ENCODE measurements around the gene BLACAT1.
A peak's percentile ranks its signal among the peaks of the same experiment; 100 is the strongest.
"Not testable (repeated sequence)": the region's sequence is repeated elsewhere in the genome, so short reads cannot be mapped to it uniquely, and the experiment has no call there.

Gene BLACAT1

DNA sequence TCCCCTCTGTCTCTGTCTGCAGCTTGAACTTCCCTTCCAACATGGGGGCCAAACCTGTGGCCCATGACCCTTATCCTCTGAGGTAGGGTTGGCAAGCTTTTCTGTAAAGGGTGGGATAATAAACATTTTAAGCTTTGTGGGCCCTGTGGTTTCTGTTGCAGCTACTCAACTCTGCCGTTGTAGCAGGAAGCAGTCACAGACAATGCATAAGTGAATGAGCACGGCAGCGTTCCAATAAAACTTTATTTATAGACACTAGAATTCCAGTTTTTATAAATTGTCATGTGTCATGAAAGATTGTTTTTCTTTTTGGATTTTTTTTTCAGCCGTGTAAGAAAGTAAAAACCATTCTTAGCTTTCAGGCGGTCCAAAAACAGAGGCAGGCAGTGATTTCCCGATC is 30.4 kb upstream of the BLACAT1 start:
- Histone ChIP-seq H3K27me3 (ENCODE audit: insufficient read depth, poor library complexity, severe bottlenecking) (peaks cover 15% of the 10 kb centered on the region), H3K4me3 (replicated peaks; ENCODE audit: insufficient read depth, low read length) (no peak overlapping the region), H3K27ac (replicated peaks) (no peak overlapping the region)
- no peak for DNase-seq (ENCODE audit: low read depth in 1 of 2, low spot score in 1 of 2)
- TF ChIP-seq GABPA (IDR thresholded peaks at IDR 0.05; ENCODE audit: low read depth) (no peak), SPI1 (IDR thresholded peaks at IDR 0.05; ENCODE audit: borderline replicate concordance, low read depth) (no peak), POLR2AphosphoS5 (IDR thresholded peaks at IDR 0.05; ENCODE audit: low read depth) (no peak)
- TF ChIP-seq, protein P1, sequence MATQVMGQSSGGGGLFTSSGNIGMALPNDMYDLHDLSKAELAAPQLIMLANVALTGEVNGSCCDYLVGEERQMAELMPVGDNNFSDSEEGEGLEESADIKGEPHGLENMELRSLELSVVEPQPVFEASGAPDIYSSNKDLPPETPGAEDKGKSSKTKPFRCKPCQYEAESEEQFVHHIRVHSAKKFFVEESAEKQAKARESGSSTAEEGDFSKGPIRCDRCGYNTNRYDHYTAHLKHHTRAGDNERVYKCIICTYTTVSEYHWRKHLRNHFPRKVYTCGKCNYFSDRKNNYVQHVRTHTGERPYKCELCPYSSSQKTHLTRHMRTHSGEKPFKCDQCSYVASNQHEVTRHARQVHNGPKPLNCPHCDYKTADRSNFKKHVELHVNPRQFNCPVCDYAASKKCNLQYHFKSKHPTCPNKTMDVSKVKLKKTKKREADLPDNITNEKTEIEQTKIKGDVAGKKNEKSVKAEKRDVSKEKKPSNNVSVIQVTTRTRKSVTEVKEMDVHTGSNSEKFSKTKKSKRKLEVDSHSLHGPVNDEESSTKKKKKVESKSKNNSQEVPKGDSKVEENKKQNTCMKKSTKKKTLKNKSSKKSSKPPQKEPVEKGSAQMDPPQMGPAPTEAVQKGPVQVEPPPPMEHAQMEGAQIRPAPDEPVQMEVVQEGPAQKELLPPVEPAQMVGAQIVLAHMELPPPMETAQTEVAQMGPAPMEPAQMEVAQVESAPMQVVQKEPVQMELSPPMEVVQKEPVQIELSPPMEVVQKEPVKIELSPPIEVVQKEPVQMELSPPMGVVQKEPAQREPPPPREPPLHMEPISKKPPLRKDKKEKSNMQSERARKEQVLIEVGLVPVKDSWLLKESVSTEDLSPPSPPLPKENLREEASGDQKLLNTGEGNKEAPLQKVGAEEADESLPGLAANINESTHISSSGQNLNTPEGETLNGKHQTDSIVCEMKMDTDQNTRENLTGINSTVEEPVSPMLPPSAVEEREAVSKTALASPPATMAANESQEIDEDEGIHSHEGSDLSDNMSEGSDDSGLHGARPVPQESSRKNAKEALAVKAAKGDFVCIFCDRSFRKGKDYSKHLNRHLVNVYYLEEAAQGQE (IDR thresholded peaks at IDR 0.05; ENCODE audit: insufficient replicate concordance, low read depth) = no peak
- TF ChIP-seq, protein P2, sequence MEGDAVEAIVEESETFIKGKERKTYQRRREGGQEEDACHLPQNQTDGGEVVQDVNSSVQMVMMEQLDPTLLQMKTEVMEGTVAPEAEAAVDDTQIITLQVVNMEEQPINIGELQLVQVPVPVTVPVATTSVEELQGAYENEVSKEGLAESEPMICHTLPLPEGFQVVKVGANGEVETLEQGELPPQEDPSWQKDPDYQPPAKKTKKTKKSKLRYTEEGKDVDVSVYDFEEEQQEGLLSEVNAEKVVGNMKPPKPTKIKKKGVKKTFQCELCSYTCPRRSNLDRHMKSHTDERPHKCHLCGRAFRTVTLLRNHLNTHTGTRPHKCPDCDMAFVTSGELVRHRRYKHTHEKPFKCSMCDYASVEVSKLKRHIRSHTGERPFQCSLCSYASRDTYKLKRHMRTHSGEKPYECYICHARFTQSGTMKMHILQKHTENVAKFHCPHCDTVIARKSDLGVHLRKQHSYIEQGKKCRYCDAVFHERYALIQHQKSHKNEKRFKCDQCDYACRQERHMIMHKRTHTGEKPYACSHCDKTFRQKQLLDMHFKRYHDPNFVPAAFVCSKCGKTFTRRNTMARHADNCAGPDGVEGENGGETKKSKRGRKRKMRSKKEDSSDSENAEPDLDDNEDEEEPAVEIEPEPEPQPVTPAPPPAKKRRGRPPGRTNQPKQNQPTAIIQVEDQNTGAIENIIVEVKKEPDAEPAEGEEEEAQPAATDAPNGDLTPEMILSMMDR (IDR thresholded peaks at IDR 0.05; ENCODE audit: insufficient read depth, low read length) = no peak

DNA sequence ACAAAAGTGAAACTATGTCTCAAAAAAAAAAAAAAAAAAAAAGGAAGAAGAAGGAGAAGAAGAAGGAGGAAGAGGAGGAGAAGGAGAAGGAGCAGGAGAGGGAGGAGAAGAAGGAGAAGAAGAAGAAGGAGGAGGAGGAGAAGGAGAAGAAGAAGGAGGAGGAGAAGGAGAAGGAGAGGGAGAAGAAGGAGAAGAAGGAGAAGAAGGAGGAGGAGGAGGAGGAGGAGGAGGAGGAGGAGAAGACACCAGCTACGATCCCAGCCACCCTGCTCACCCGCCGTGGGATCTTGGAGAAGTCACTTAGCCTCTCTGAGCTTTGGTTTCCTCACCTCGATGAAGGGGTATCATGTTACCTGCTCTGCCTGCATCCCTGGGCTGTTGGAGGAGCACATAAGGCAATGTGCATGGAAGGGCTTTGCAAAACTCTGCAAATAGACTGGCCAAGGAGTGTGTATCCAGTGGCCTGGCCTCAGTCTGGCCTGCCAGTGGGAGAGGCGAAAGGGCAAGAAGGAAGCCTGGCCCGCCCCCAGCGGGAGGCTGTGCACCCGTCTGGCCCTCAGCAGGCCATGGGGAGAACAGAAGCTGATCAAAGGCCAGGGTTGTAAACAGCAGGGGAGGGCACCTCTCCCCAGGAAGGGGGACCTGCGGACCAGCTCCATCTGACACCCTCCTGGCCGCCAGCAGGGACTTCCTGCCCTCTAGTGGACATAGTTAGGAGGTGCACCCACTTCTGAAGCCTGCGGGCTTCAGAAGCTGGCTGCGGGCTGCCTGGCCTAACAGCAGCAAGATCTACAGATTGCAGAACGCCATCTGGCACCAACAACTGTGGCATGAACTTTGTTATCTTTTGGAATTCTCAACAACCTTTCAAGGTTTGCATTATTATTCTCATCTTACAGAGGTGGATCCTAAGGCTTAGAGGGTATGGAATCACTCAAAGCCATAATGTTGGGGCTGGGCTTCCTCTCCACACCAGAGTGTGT is 29.4 kb upstream of the BLACAT1 start:
- H3K27me3 ChIP-seq (ENCODE audit: insufficient read depth, poor library complexity, severe bottlenecking) = peaks cover 21% of the 10 kb centered on the region
- H3K4me3 ChIP-seq (replicated peaks; ENCODE audit: insufficient read depth, low read length) = no peak overlapping the region
- TF ChIP-seq POLR2AphosphoS5 (IDR thresholded peaks at IDR 0.05; ENCODE audit: low read depth) (no peak), SPI1 (IDR thresholded peaks at IDR 0.05; ENCODE audit: borderline replicate concordance, low read depth) (no peak)
- TF ChIP-seq, protein P2 (IDR thresholded peaks at IDR 0.05; ENCODE audit: insufficient read depth, low read length) = peak; percentile 82
- no peak overlapping the region for H3K27ac ChIP-seq (replicated peaks)
- DNase-seq (ENCODE audit: low read depth in 1 of 2, low spot score in 1 of 2) = peak; percentile 35 to 52

DNA sequence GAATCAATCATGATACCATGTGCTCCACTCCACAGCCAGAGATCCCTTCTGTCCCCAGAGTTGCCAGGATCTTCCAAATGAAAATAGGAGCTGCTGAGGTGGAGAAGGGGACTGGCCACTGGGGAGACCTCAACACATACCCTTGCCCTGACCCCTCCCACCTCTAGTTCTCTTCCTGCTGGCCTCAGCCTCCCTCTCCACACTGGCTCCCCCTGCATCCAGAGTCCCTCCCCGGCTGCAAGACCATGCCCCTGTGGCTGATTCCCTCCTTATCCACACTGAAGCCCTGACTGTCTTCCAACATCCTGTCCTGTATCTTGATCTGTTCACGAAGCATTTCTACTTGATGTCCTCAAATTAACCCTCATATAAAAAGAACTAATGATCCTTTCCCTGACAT is 27.5 kb upstream of the BLACAT1 start:
- Histone ChIP-seq H3K4me3 (replicated peaks; ENCODE audit: insufficient read depth, low read length) (no peak overlapping the region), H3K27me3 (ENCODE audit: insufficient read depth, poor library complexity, severe bottlenecking) (peaks cover 27% of the 10 kb centered on the region), H3K27ac (replicated peaks) (no peak overlapping the region)
- TF ChIP-seq, protein P1 (IDR thresholded peaks at IDR 0.05; ENCODE audit: insufficient replicate concordance, low read depth) = no peak
- TF ChIP-seq GABPA (IDR thresholded peaks at IDR 0.05; ENCODE audit: low read depth) = no peak
- no peak for TF ChIP-seq POLR2AphosphoS5 (IDR thresholded peaks at IDR 0.05; ENCODE audit: low read depth)
- no peak for TF ChIP-seq SPI1 (IDR thresholded peaks at IDR 0.05; ENCODE audit: borderline replicate concordance, low read depth)
- TF ChIP-seq, protein P2 (IDR thresholded peaks at IDR 0.05; ENCODE audit: insufficient read depth, low read length) = no peak
- DNase-seq (ENCODE audit: low read depth in 1 of 2, low spot score in 1 of 2) = no peak

DNA sequence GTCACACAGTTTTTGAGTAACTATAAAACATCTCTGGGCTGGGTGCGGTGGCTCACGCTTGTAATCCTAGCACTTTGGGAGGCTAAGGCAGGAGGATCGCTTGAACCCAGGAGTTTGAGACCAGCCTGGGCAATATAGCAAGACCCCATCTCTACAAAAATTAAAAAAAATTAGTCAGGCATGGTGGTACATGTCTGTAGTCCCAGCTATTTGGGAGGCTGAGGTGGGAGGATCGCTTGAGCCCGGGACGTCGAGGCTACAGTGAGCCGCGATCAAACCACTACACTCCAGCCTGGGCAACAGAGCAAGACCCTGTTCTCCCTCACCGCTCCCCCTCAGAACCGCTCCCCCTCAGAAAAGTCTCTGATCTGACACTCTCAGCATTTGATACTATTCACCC is 26.7 kb upstream of the BLACAT1 start:
- DNase-seq (ENCODE audit: low read depth in 1 of 2, low spot score in 1 of 2); H3K27ac ChIP-seq (replicated peaks); H3K4me3 ChIP-seq (replicated peaks; ENCODE audit: insufficient read depth, low read length): not testable (repeated sequence)
- peaks cover 27% of the 10 kb centered on the region for H3K27me3 ChIP-seq (ENCODE audit: insufficient read depth, poor library complexity, severe bottlenecking)

All from HL-60 (cell line).